Body of pancreas (tissue), 4 donors: ENCODE data around the gene ATXN7L3B.

Experiments
- CTCF ChIP-seq, 7 experiments: fragments of 450-650 bp in 4 of 7; fragments of 200-600 bp in 3 of 7; sonication (generic) in 3 of 7; IDR thresholded peaks; one replicate each; pipeline ENCODE4 v1.5.1; 2016 to 2019; ENCODE audit warnings: antibody characterized with exemption in 7 of 7
- POLR2A ChIP-seq, 3 donors: fragments of 450-650 bp; IDR thresholded peaks; one replicate each; pipeline ENCODE4 v1.6.1; 2016; ENCODE audit warnings: antibody characterized with exemption in 3 of 3, mild to moderate bottlenecking in 2 of 3

- TF ChIP-seq CTCF (IDR thresholded peaks at IDR 0.05): no peak
- TF ChIP-seq POLR2A (IDR thresholded peaks at IDR 0.05): no peak
Observed at GRCh38 chr12:74509886-74510285, 27.7 kb upstream of the ATXN7L3B start.
